K562 (cell line): Measurements from ENCODE around the gene OR14A2. TPM values are rescaled to one million over a fixed set of nuclear protein-coding genes. Genes with fewer than 3 reads are reported as not detected.

ENCODE experiments used
- ATAC-seq: fragments of 200-7000 bp; cut with Tn5 transposase; 3 replicates; pipeline ENCODE4 v1.9.1; 2020; ENCODE audit warnings: moderate library complexity
- BruUV-seq: library from RNA; stranded (reverse); fragments of 400-500 nt; replicated peaks from 2 replicates; lab custom pipeline; 2021; lab: Mats Ljungman, UMichigan
- CTCF ChIA-PET: fragments of 300-600 bp; formaldehyde crosslinking; extraction: SDS; loops from one replicate; lab custom pipeline; 2021; ENCODE audit warnings: low intra/inter-chr PET ratio; lab: Yijun Ruan, JAX
- POLR2A ChIA-PET: fragments of 300-600, 350-650 bp; sonication (Branson Sonifier 250); formaldehyde crosslinking; extraction: SDS; loops from one replicate; lab custom pipeline; 2021; ENCODE audit warnings: antibody characterized with exemption, inconsistent platforms; lab: Yijun Ruan, JAX
- DNase-seq, 4 experiments: peaks; one replicate each; pipeline versions ENCODE4 v3.0.0 to v3.0.0-alpha.2; 2011 to 2018; ENCODE audit warnings: low spot score in 3 of 4, mixed read lengths in 3 of 4; ENCODE audit errors: extremely low read depth in 1 of 4
- FAIRE-seq: peaks from 2 replicates; lab custom pipeline; 2011; peaks lifted over from hg19 to GRCh38; lab: Jason Lieb, UNC
- H2AFZ ChIP-seq: 2 replicates; pipeline ENCODE4 v1.6.0; 2011; ENCODE audit warnings: low read depth, low read length, control low read depth, inconsistent platforms
- H3K27ac ChIP-seq: fragments of 200-600 bp; 3 replicates; pipeline ENCODE4 v1.8.0; 2011; ENCODE audit warnings: low read depth, mild to moderate bottlenecking, control low read depth, inconsistent platforms, low read length, moderate library complexity, mixed read lengths; ENCODE audit errors: extremely low read depth
- H3K27me3 ChIP-seq, 2 experiments: fragments of 300-600 bp in 1 of 2; 2 replicates in 1 of 2; 3 replicates in 1 of 2; pipeline versions ENCODE4 v1.6.0 to v1.8.0; 2011; ENCODE audit warnings: inconsistent platforms in 2 of 2, low read length in 2 of 2, mild to moderate bottlenecking in 1 of 2, mixed read lengths in 1 of 2, moderate library complexity in 1 of 2; ENCODE audit not compliant: control insufficient read depth in 2 of 2, insufficient read depth in 2 of 2
- H3K36me3 ChIP-seq: fragments of 300-600 bp; 3 replicates; pipeline ENCODE4 v1.8.0; 2011; ENCODE audit warnings: mild to moderate bottlenecking, low read length, inconsistent platforms; ENCODE audit not compliant: control insufficient read depth, insufficient read depth
- H3K4me1 ChIP-seq, 2 experiments: fragments of 200-600 bp in 1 of 2; replicated peaks in 1 of 2; 2 replicates in 1 of 2; 3 replicates in 1 of 2; pipeline versions ENCODE4 v1.5.1 to v1.8.0; 2011; ENCODE audit warnings: inconsistent platforms in 2 of 2, low read length in 2 of 2, mild to moderate bottlenecking in 1 of 2, mixed read lengths in 1 of 2, moderate library complexity in 1 of 2; ENCODE audit not compliant: control insufficient read depth in 2 of 2, insufficient read depth in 2 of 2
- H3K4me2 ChIP-seq: 2 replicates; pipeline ENCODE4 v1.6.1; 2011; ENCODE audit warnings: low read length, control low read depth, inconsistent platforms, mixed read lengths; ENCODE audit not compliant: insufficient read depth
- H3K4me3 ChIP-seq: fragments of 200-600 bp; sonication (generic), shearing (Covaris generic); 2 replicates; pipeline ENCODE4 v1.5.1; 2016; ENCODE audit warnings: control low read depth, inconsistent platforms
- H3K79me2 ChIP-seq: fragments of 200-600 bp; 3 replicates; pipeline ENCODE4 v1.8.0; 2011; ENCODE audit warnings: low read length, inconsistent platforms; ENCODE audit not compliant: control insufficient read depth, insufficient read depth
- H3K9ac ChIP-seq, 2 experiments: 2 replicates each; pipeline versions ENCODE4 v1.6.0 to v1.6.1; 2011; ENCODE audit warnings: low read depth in 2 of 2, low read length in 2 of 2, control low read depth in 1 of 2, inconsistent platforms in 1 of 2, mild to moderate bottlenecking in 1 of 2, mixed read lengths in 1 of 2; ENCODE audit not compliant: insufficient read depth in 1 of 2
- H3K9me1 ChIP-seq: one replicate; pipeline ENCODE4 v1.6.0; 2011; ENCODE audit warnings: inconsistent platforms, mild to moderate bottlenecking, low read length, moderate library complexity; ENCODE audit not compliant: control insufficient read depth, insufficient read depth
- H3K9me3 ChIP-seq: replicated peaks from 2 replicates; pipeline ENCODE4 v1.5.1; 2011; ENCODE audit warnings: low read depth, low read length, inconsistent platforms; ENCODE audit not compliant: control insufficient read depth, insufficient read depth
- H4K20me1 ChIP-seq: replicated peaks from 2 replicates; pipeline ENCODE4 v1.6.1; 2011; ENCODE audit warnings: low read length, inconsistent platforms, mixed read lengths; ENCODE audit not compliant: control insufficient read depth, insufficient read depth
- BCL6 ChIP-seq: fragments of 250-450 bp; sonication (Bioruptor Pico); IDR thresholded peaks from 2 replicates; pipeline ENCODE4 v1.4.0; 2020
- CBFA2T3 ChIP-seq: fragments of 450-650 bp; IDR thresholded peaks from 2 replicates; pipeline ENCODE4 v1.6.1; 2017
- FOSL1 ChIP-seq: fragments of 200-800 bp; sonication (Bioruptor generic); conservative IDR thresholded peaks from 2 replicates; pipeline ENCODE4 v1.6.1; 2016; ENCODE audit warnings: missing genetic modification characterization, missing compliant biosample characterization
- HMG20B ChIP-seq: fragments of 250-450 bp; sonication (Bioruptor Pico); IDR thresholded peaks from 2 replicates; pipeline ENCODE4 v1.5.0; 2021; ENCODE audit warnings: mild to moderate bottlenecking
- HNRNPUL1 ChIP-seq: fragments of 200-400 bp; formaldehyde crosslinking; IDR thresholded peaks from 2 replicates; pipeline ENCODE4 v1.6.1; 2017; ENCODE audit warnings: low read length
- PKNOX1 ChIP-seq: fragments of 450-650 bp; IDR thresholded peaks from 2 replicates; pipeline ENCODE4 v1.6.1; 2016
- RAD51 ChIP-seq: fragments of 450-650 bp; IDR thresholded peaks from 2 replicates; pipeline ENCODE4 v1.7.1; 2016; ENCODE audit warnings: low read depth, mild to moderate bottlenecking, borderline replicate concordance
- SOX6 ChIP-seq: fragments of 450-650 bp; IDR thresholded peaks from 2 replicates; pipeline ENCODE4 v1.6.1; 2014; ENCODE audit warnings: mild to moderate bottlenecking
- ZBTB9 ChIP-seq: fragments of 450-650 bp; formaldehyde crosslinking; IDR thresholded peaks from 2 replicates; pipeline ENCODE4 v1.4.0; 2020; ENCODE audit warnings: mild to moderate bottlenecking, moderate library complexity
- ZNF263 ChIP-seq: sonication (generic); formaldehyde crosslinking; IDR thresholded peaks from 2 replicates; pipeline ENCODE4 v1.8.0; 2022; ENCODE audit warnings: mild to moderate bottlenecking, missing genetic modification reagents, borderline replicate concordance
- ZNF589 ChIP-seq: fragments of 200-800 bp; sonication (Bioruptor generic); IDR thresholded peaks from 2 replicates; pipeline ENCODE4 v1.6.1; 2016; ENCODE audit warnings: low read depth, missing genetic modification characterization, missing compliant biosample characterization
- WGBS: fragments of 100-300 bp; shearing (Covaris generic); methylation state at CpG from one replicate; pipeline ENCODE4 v1.1.6; 2016; ENCODE audit warnings: low coverage, mixed read lengths; ENCODE audit not compliant: insufficient coverage; ENCODE audit errors: missing lambda C conversion rate; 5-methylcytosine and 5-hydroxymethylcytosine counted together
- in situ Hi-C: fragments of 300-500 bp; cut with MboI; formaldehyde crosslinking; loops from 4 replicates; pipeline ENCODE4 v1.15.0; 2018; ENCODE audit warnings: inconsistent platforms, mixed read lengths
- intact Hi-C: fragments of 100-400 bp; cut with micrococcal nuclease; formaldehyde crosslinking; loops from 2 replicates; pipeline ENCODE4 v1.14.2; 2022
- polyA plus RNA-seq, 8 experiments: library from polyadenylated mRNA; depleted of rRNA in 4 of 8; stranded (reverse) in 5 of 8; unstranded in 3 of 8; fragments of >200 nt; fragmentation: Nextera tagmentation in 2 of 8; fragmentation: Illumina TruSeq in 1 of 8; extraction: Ambion mirVana in 2 of 8; extraction: Trizol in 1 of 8; gene quantifications; 2 replicates each; pipeline versions ENCODE4 v1.2.1 to v1.2.3, GENCODE V29; 2011 to 2014; ENCODE audit warnings: inconsistent platforms in 1 of 8, missing spikeins in 1 of 8
- total RNA-seq, 7 experiments: library from RNA; depleted of rRNA in 6 of 7; stranded (reverse); fragments of >200 nt in 6 of 7; fragmentation: Illumina TruSeq in 2 of 7; extraction: Trizol in 2 of 7; gene quantifications; 2 replicates each; pipeline versions ENCODE4 v1.2.1 to v1.2.3, GENCODE V29; 2011 to 2021; ENCODE audit warnings: low replicate concordance in 1 of 7
- TF ChIP-seq, protein P1 (sequence below): fragments of 450-650 bp; IDR thresholded peaks from 2 replicates; pipeline ENCODE4 v1.6.1; 2017; ENCODE audit warnings: mild to moderate bottlenecking, moderate library complexity
- TF ChIP-seq, protein P2 (sequence below): fragments of 450-650 bp; IDR thresholded peaks from 2 replicates; pipeline ENCODE4 v1.6.1; 2016; ENCODE audit warnings: low read depth, mild to moderate bottlenecking, moderate library complexity

OR14A2 gene
- total and polyA plus RNA-seq, 9 of the 15 experiments (the other 6 are each of a cell fraction or from before 2014, with no cell fraction given), result not detected

DNA sequence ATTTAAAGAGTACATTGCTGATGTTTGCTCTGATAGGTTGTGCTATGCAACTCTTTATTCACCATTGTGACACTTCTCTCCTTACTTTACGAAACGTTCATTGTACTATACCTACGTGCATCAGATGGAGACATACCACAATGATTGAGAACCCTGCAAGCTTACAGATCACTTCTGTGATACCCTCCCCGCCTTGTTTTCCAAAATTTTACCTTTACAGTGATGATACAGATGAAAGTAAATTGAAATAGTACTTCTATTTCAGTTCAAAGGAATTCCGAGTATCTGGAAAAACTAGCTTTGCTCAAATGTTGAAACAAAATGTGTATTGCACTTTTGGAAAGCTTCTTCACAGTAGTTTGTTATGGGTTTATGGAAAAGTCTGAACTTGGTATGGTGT is 6.2 kb downstream of the OR14A2 start:
- TF ChIP-seq RAD51 (no peak), BCL6 (CRISPR knock-in tag) (no peak)
- Histone ChIP-seq H3K4me3 (no peak overlapping the region), H4K20me1 (no peaks in the 10 kb centered on the region), H3K79me2 (no peaks in the 10 kb centered on the region), H3K9me1 (no peaks in the 10 kb centered on the region), H3K9me3 (no peaks in the 10 kb centered on the region), H3K27me3 (no peaks in the 10 kb centered on the region), H3K9ac (no peak overlapping the region), H3K4me2 (no peak overlapping the region), H3K36me3 (no peaks in the 10 kb centered on the region), H3K27ac (no peak overlapping the region), H3K4me1 (no peaks in the 10 kb centered on the region), H2AFZ (no peak overlapping the region)
- in situ Hi-C loops (no loop called here), intact Hi-C loops (no loop called here)
- WGBS, result 1% methylated on average over 5 of the region's 5 CpGs
- ATAC-seq (no peak), DNase-seq (no peak), FAIRE-seq (no peak)
- CTCF ChIA-PET, result interaction anchor here (0.6 kb wide), 1 partner anchor 195 kb away, joined by 3 read pairs; no protein-coding TSS in a partner anchor
- POLR2A ChIA-PET, result no interaction called here
- no TSS peak for BruUV-seq

- BruUV-seq, result no TSS peak
- no peak for FAIRE-seq
- intact Hi-C loops (no loop called here), in situ Hi-C loops (no loop called here)
- no peak overlapping the region for H2AFZ ChIP-seq
- no peak overlapping the region for H3K4me3 ChIP-seq
- H3K79me2 ChIP-seq, result no peaks in the 10 kb centered on the region
- no peak overlapping the region for H3K9ac ChIP-seq
- no peaks in the 10 kb centered on the region for H3K9me3 ChIP-seq
- ChIA-PET CTCF (no interaction called here), POLR2A (no interaction called here)
- H3K36me3 ChIP-seq, result no peaks in the 10 kb centered on the region
- WGBS, result 0% methylated on average over 2 of the region's 2 CpGs
- no peak overlapping the region for H3K27ac ChIP-seq
- no peaks in the 10 kb centered on the region for H3K27me3 ChIP-seq
- no peak for ATAC-seq
- no peak overlapping the region for H3K4me2 ChIP-seq
- H3K9me1 ChIP-seq, result no peaks in the 10 kb centered on the region
- H3K4me1 ChIP-seq, result no peaks in the 10 kb centered on the region
- no peaks in the 10 kb centered on the region for H4K20me1 ChIP-seq
- no peak for DNase-seq
- TF ChIP-seq ZNF589, result no peak
- TF ChIP-seq ZBTB9 (CRISPR knock-in tag), result no peak
- TF ChIP-seq, protein P1, sequence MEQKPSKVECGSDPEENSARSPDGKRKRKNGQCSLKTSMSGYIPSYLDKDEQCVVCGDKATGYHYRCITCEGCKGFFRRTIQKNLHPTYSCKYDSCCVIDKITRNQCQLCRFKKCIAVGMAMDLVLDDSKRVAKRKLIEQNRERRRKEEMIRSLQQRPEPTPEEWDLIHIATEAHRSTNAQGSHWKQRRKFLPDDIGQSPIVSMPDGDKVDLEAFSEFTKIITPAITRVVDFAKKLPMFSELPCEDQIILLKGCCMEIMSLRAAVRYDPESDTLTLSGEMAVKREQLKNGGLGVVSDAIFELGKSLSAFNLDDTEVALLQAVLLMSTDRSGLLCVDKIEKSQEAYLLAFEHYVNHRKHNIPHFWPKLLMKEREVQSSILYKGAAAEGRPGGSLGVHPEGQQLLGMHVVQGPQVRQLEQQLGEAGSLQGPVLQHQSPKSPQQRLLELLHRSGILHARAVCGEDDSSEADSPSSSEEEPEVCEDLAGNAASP, result no peak
- no peak for TF ChIP-seq HNRNPUL1
- no peak for TF ChIP-seq FOSL1 (tag)
- TF ChIP-seq PKNOX1, result no peak
- no peak for TF ChIP-seq SOX6
- TF ChIP-seq HMG20B (CRISPR knock-in tag), result no peak
- no peak for TF ChIP-seq CBFA2T3
- TF ChIP-seq, protein P2, sequence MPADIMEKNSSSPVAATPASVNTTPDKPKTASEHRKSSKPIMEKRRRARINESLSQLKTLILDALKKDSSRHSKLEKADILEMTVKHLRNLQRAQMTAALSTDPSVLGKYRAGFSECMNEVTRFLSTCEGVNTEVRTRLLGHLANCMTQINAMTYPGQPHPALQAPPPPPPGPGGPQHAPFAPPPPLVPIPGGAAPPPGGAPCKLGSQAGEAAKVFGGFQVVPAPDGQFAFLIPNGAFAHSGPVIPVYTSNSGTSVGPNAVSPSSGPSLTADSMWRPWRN, result no peak
- TF ChIP-seq ZNF263 (CRISPR knock-in tag), result no peak
Measured at GRCh38 chr1:247740721-247741120, 7.2 kb downstream of the OR14A2 start.
